HepG2 (cell line): ENCODE results near the gene ANKS4B. TPM values are rescaled to one million over a fixed set of nuclear protein-coding genes. Genes with fewer than 3 reads are reported as not detected.

Experiments used
- ATAC-seq: fragments of 200-7000 bp; cut with Tn5 transposase; 3 replicates; pipeline ENCODE4 v1.9.1; 2020; ENCODE audit warnings: mild to moderate bottlenecking, moderate library complexity
- BruUV-seq: library from RNA; stranded (reverse); fragments of 400-500 nt; replicated peaks from 2 replicates; lab custom pipeline; 2021; lab: Mats Ljungman, UMichigan
- CTCF ChIA-PET: fragments of 300-600 bp; formaldehyde crosslinking; extraction: SDS; loops from one replicate; lab custom pipeline; 2021; ENCODE audit warnings: low total read pairs, inconsistent platforms, low intra/inter-chr PET ratio; lab: Yijun Ruan, JAX
- POLR2A ChIA-PET: fragments of 350-600 bp; sonication (Branson Sonifier 250); formaldehyde crosslinking; loops from one replicate; lab custom pipeline; 2020; ENCODE audit warnings: antibody characterized with exemption, inconsistent platforms; lab: Yijun Ruan, JAX
- DNase-seq: peaks from one replicate; pipeline ENCODE4 v3.0.0-alpha.2; 2015; ENCODE audit warnings: low spot score
- FAIRE-seq: peaks from 3 replicates; lab custom pipeline; 2011; peaks lifted over from hg19 to GRCh38; lab: Jason Lieb, UNC
- H2AFZ ChIP-seq: one replicate; pipeline ENCODE4 v1.6.1; 2011; ENCODE audit warnings: low read length, inconsistent platforms
- H3K27ac ChIP-seq: fragments of 300-600 bp; 3 replicates; pipeline ENCODE4 v1.8.0; 2011; ENCODE audit warnings: mixed run types, mild to moderate bottlenecking, mixed read lengths, low read length, inconsistent platforms; ENCODE audit not compliant: insufficient read depth; ENCODE audit errors: extremely low read length
- H3K27me3 ChIP-seq, 2 experiments: fragments of 200-600 bp in 1 of 2; 2 replicates in 1 of 2; 3 replicates in 1 of 2; pipeline versions ENCODE4 v1.6.0 to v1.8.0; 2011; ENCODE audit warnings: low read length in 2 of 2, mild to moderate bottlenecking in 2 of 2, moderate library complexity in 2 of 2, inconsistent platforms in 1 of 2; ENCODE audit not compliant: insufficient read depth in 2 of 2, control insufficient read depth in 1 of 2
- H3K36me3 ChIP-seq, 2 experiments: fragments of 200-600 bp in 1 of 2; replicated peaks in 1 of 2; 2 replicates in 1 of 2; 3 replicates in 1 of 2; pipeline versions ENCODE4 v1.5.1 to v1.8.0; 2011; ENCODE audit warnings: low read length in 2 of 2, inconsistent platforms in 1 of 2; ENCODE audit not compliant: insufficient read depth in 2 of 2, control insufficient read depth in 1 of 2
- H3K4me1 ChIP-seq: 2 replicates; pipeline ENCODE4 v1.5.1; 2012; ENCODE audit warnings: low read length, inconsistent platforms; ENCODE audit not compliant: insufficient read depth
- H3K4me2 ChIP-seq: 2 replicates; pipeline ENCODE4 v1.6.0; 2011; ENCODE audit warnings: low read depth, low read length, inconsistent platforms
- H3K4me3 ChIP-seq, 3 experiments: fragments of 200-600 bp in 1 of 3; sonication (generic), shearing (Covaris generic) in 1 of 3; replicated peaks in 1 of 3; 2 replicates each; pipeline ENCODE4 v1.5.1; 2011 to 2016; ENCODE audit warnings: low read length in 3 of 3, inconsistent platforms in 2 of 3, low read depth in 2 of 3, mild to moderate bottlenecking in 2 of 3, control low read depth in 1 of 3, mixed read lengths in 1 of 3; ENCODE audit not compliant: insufficient read depth in 1 of 3
- H3K79me2 ChIP-seq: one replicate; pipeline ENCODE4 v1.6.1; 2011; ENCODE audit warnings: low read length, inconsistent platforms; ENCODE audit not compliant: insufficient read depth
- H3K9ac ChIP-seq: 2 replicates; pipeline ENCODE4 v1.6.0; 2011; ENCODE audit warnings: mild to moderate bottlenecking, low read depth, low read length, inconsistent platforms; ENCODE audit not compliant: insufficient read depth
- H3K9me3 ChIP-seq: 2 replicates; pipeline ENCODE4 v1.5.1; 2012; ENCODE audit warnings: mild to moderate bottlenecking, low read length
- H4K20me1 ChIP-seq: 2 replicates; pipeline ENCODE4 v1.6.0; 2011; ENCODE audit warnings: inconsistent platforms, mild to moderate bottlenecking, low read length, moderate library complexity; ENCODE audit not compliant: insufficient read depth
- CTCF ChIP-seq: sonication (generic); formaldehyde crosslinking; IDR thresholded peaks from 2 replicates; pipeline ENCODE4 v1.5.0; 2020; ENCODE audit warnings: mild to moderate bottlenecking, missing genetic modification reagents, moderate library complexity
- FIP1L1 ChIP-seq: fragments of 200-400 bp; formaldehyde crosslinking; IDR thresholded peaks from 2 replicates; pipeline ENCODE4 v1.6.1; 2018; ENCODE audit warnings: low read depth, mild to moderate bottlenecking, low read length, moderate library complexity, borderline replicate concordance; ENCODE audit not compliant: insufficient read depth
- GMEB2 ChIP-seq: IDR thresholded peaks from 2 replicates; pipeline ENCODE4 v1.6.1; 2016; ENCODE audit warnings: missing biosample characterization, missing genetic modification reagents, low read depth
- HIC2 ChIP-seq: sonication (generic); formaldehyde crosslinking; IDR thresholded peaks from 2 replicates; pipeline ENCODE4 v1.9.0; 2022; ENCODE audit warnings: low read depth, missing genetic modification reagents
- MED13 ChIP-seq: sonication (generic); formaldehyde crosslinking; IDR thresholded peaks from 2 replicates; pipeline ENCODE4 v1.5.0; 2020; ENCODE audit warnings: missing genetic modification reagents
- NFE2L1 ChIP-seq: sonication (generic); formaldehyde crosslinking; IDR thresholded peaks from 2 replicates; pipeline ENCODE4 v1.4.0; 2020; ENCODE audit warnings: missing genetic modification reagents, mild to moderate bottlenecking, borderline replicate concordance
- NFIC ChIP-seq: IDR thresholded peaks from 2 replicates; pipeline ENCODE4 v1.6.1; 2012; ENCODE audit warnings: mild to moderate bottlenecking, low read length, inconsistent platforms
- NR1H2 ChIP-seq: sonication (generic); formaldehyde crosslinking; IDR thresholded peaks from 2 replicates; pipeline ENCODE4 v1.8.1; 2022; ENCODE audit warnings: low read depth, missing genetic modification reagents, borderline replicate concordance
- PCBP2 ChIP-seq: fragments of 200-400 bp; formaldehyde crosslinking; optimal IDR thresholded peaks from 2 replicates; pipeline ENCODE3; 2018; ENCODE audit warnings: low read length, low read depth; ENCODE audit not compliant: poor library complexity, severe bottlenecking
- PTBP1 ChIP-seq: fragments of 200-400 bp; formaldehyde crosslinking; IDR thresholded peaks from 2 replicates; pipeline ENCODE4 v1.6.1; 2018; ENCODE audit warnings: low read length, low read depth; ENCODE audit not compliant: poor library complexity, severe bottlenecking
- TCF7L2 ChIP-seq: IDR thresholded peaks from 2 replicates; pipeline ENCODE4 v1.6.1; 2011; ENCODE audit warnings: mild to moderate bottlenecking, low read depth, low read length, moderate library complexity
- ZBTB44 ChIP-seq: sonication (generic); formaldehyde crosslinking; IDR thresholded peaks from 2 replicates; pipeline ENCODE4 v1.4.0; 2020; ENCODE audit warnings: missing genetic modification reagents
- ZFAT ChIP-seq: sonication (generic); formaldehyde crosslinking; conservative IDR thresholded peaks from 2 replicates; pipeline ENCODE4 v1.8.1; 2023; ENCODE audit warnings: missing genetic modification reagents, inconsistent platforms
- ZFP1 ChIP-seq: IDR thresholded peaks from 2 replicates; pipeline ENCODE4 v1.6.1; 2016
- ZFP36L2 ChIP-seq: sonication (generic); formaldehyde crosslinking; IDR thresholded peaks from 2 replicates; pipeline ENCODE4 v1.4.0; 2020; ENCODE audit warnings: missing genetic modification reagents
- ZNF747 ChIP-seq: sonication (generic); formaldehyde crosslinking; IDR thresholded peaks from 2 replicates; pipeline ENCODE4 v1.8.1; 2023; ENCODE audit warnings: missing genetic modification reagents, mild to moderate bottlenecking, borderline replicate concordance
- ZNF766 ChIP-seq: sonication (generic); formaldehyde crosslinking; IDR thresholded peaks from 2 replicates; pipeline ENCODE4 v1.5.0; 2020; ENCODE audit warnings: missing genetic modification reagents, borderline replicate concordance
- ZNF775 ChIP-seq: sonication (generic); formaldehyde crosslinking; IDR thresholded peaks from 2 replicates; pipeline ENCODE4 v1.4.0; 2020; ENCODE audit warnings: missing genetic modification reagents, mild to moderate bottlenecking, moderate library complexity, borderline replicate concordance
- WGBS: methylation state at CpG from one replicate; pipeline ENCODE4 v1.1.6; 2017; ENCODE audit warnings: low lambda C conversion rate; 5-methylcytosine and 5-hydroxymethylcytosine counted together
- in situ Hi-C: cut with HindIII; loops from 2 replicates; pipeline ENCODE4 v1.10.0; 2017; ENCODE audit warnings: low pct_unique_long_range_greater_than_20kb; ENCODE audit not compliant: extremely low pct_ligation_motif_present
- intact Hi-C: fragments of 100-400 bp; cut with micrococcal nuclease; formaldehyde crosslinking; loops from one replicate; pipeline ENCODE4 v1.10.0; 2022; ENCODE audit not compliant: unreplicated experiment
- polyA plus RNA-seq, 8 experiments: library from polyadenylated mRNA; depleted of rRNA in 3 of 8; stranded (reverse) in 7 of 8; unstranded in 1 of 8; fragments of >200 nt; fragmentation: Illumina TruSeq in 4 of 8; extraction: Trizol in 4 of 8; gene quantifications; 2 replicates each; pipeline versions ENCODE4 v1.2.1 to v1.2.3, GENCODE V29; 2011 to 2016; ENCODE audit warnings: low read depth in 4 of 8, missing spikeins in 1 of 8, mixed read lengths in 1 of 8; ENCODE audit not compliant: insufficient read depth in 1 of 8
- total RNA-seq, 5 experiments: library from RNA; depleted of rRNA; stranded (reverse); fragments of >200 nt; fragmentation: Illumina TruSeq; extraction: Trizol; gene quantifications; 2 replicates each; pipeline ENCODE4 v1.2.3, GENCODE V29; 2016; ENCODE audit warnings: low read depth in 1 of 5

ANKS4B gene
- total and polyA plus RNA-seq, 2 of the 13 experiments (the other 11 are each of a cell fraction or from before 2014, with no cell fraction given), result 6.5 to 30.0 TPM

GRCh38 chr16:21217121-21217520, 16.4 kb upstream of the ANKS4B start (continued):
- no peak for TF ChIP-seq HIC2 (CRISPR knock-in tag)
- TF ChIP-seq FIP1L1, result no peak
- no peak for TF ChIP-seq NFIC
- TF ChIP-seq GMEB2 (CRISPR knock-in tag), result no peak
- TF ChIP-seq MED13 (CRISPR knock-in tag), result no peak
- TF ChIP-seq ZBTB44, result no peak
- TF ChIP-seq ZFP36L2 (CRISPR knock-in tag), result no peak

- no peaks in the 10 kb centered on the region for H3K79me2 ChIP-seq
- no peaks in the 10 kb centered on the region for H4K20me1 ChIP-seq
- ChIA-PET POLR2A (no interaction called here), CTCF (no interaction called here)
- no peak overlapping the region for H3K27ac ChIP-seq
- DNase-seq (peak; percentile 52), FAIRE-seq (peak; percentile 30), ATAC-seq (peak; percentile 63)
- no peaks in the 10 kb centered on the region for H3K9me3 ChIP-seq
- intact Hi-C loops (no loop called here), in situ Hi-C loops (no loop called here)
- H3K4me1 ChIP-seq, result peaks cover 33% of the 10 kb centered on the region
- peak overlapping the region in 1 of 3 experiments; percentile 2; a peak in 1 of 6 replicates for H3K4me3 ChIP-seq
- H3K9ac ChIP-seq, result no peak overlapping the region
- H3K27me3 ChIP-seq, result no peaks in the 10 kb centered on the region; a peak in 2 of 5 replicates
- peak overlapping the region; percentile 36; the same call in 1 of the 2 replicates for H3K4me2 ChIP-seq
- no TSS peak for BruUV-seq
- H2AFZ ChIP-seq, result no peak overlapping the region
- no peaks in the 10 kb centered on the region for H3K36me3 ChIP-seq
- WGBS, result 2% methylated on average over 7 of the region's 7 CpGs
- TF ChIP-seq PTBP1 (no peak), ZNF766 (CRISPR knock-in tag) (no peak), ZNF747 (CRISPR knock-in tag) (no peak), PCBP2 (no peak), TCF7L2 (no peak), NR1H2 (no peak), NFE2L1 (no peak), ZNF775 (CRISPR knock-in tag) (no peak), ZFAT (CRISPR knock-in tag) (no peak), ZFP1 (CRISPR knock-in tag) (no peak), CTCF (CRISPR knock-in tag) (no peak)
Measured at GRCh38 chr16:21218153-21218552, 15.3 kb upstream of the ANKS4B start.
